ENCODE data around the gene USP28.

The USP28 gene

DNA sequence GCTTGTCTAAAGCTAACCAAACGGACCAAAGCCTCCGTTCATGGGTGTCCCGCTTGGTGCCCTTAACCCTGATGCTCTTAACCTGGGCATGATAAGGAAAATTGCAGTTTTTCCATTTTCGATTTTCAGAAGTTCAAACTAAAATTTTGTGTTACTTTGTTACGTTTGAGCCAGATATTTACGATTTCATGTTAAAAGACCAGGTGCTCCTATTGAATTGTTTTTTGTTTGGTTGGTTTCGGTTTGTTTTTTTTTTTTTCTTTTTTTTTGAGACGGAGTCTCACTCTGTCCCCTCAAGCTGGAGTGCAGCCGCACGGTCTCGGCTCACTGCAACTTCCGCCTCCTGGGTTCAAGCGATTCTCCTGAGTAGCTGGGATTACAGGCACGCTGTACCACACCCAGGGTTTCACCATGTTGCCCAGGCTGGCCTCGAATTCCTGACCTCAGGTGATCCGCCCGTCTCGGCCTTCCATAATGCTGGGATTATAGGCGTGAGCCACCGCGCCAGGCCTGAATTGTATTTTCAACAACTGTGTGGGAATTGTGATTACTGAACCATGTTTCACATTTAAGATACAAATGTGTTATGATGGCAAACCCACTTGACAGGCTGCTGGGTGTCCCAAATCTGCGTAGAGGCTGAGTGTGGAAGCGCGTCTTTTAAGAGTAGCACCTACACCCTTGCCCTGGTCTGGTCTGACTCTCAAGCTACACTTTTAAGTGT is 864 bp upstream of the USP28 start:
- DNase-seq, result no peak

GRCh38 chr11:113874581-113875233 is 665 bp downstream of the USP28 start:
- DNase-seq, result peak; percentile 33

DNA sequence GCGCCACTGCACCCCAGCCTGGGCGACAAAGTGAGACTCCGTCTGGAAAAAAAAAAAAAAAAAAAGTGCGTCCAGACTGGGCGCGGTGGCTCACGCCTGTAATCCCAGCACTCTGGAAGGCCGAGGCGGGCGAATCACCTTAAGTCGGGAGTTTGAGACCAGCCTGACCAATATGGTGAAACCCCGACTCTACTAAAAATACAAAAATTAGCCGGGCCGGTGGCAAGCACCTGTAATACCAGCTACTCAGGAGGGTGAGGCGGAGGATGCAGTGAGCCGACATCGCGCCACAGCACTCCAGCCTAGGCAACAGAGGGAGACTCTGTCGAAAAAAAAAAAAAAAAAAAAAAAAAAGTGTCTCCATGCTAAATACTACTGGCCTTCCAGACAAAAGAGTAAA is 1.3 kb downstream of the USP28 start:
- no peak for DNase-seq

GRCh38 chr11:113873236-113873626 is 2.1 kb downstream of the USP28 start:
- no peak for DNase-seq

GRCh38 chr11:113871336-113871735 is 4.0 kb downstream of the USP28 start:
- DNase-seq, result no peak

- DNase-seq, result no peak
These were observed 7.4 kb downstream of the USP28 start for GRCh38 chr11:113867843-113868503.

GRCh38 chr11:113865873-113866272 is 9.5 kb downstream of the USP28 start:
- no peak for DNase-seq

DNA sequence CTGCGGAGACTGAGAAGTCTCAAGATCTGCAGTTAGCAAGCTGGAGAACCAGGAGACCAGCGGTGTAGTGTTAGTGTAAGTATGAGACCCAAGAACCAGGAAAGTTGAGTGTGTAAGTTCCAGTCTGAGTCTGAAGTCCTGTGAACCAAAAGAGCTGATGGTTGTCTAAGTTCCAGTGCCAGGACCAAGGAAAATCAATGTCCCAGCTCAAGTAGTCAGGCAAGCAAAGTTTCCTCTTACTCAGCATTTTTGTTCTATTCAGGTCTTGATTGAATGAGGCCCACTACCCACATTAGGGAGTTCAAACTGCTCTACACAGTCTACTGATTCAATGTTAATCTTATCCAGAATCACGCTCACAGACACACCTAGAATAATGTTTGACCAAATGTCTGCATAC is 11.0 kb downstream of the USP28 start:
- no peak for DNase-seq

DNA sequence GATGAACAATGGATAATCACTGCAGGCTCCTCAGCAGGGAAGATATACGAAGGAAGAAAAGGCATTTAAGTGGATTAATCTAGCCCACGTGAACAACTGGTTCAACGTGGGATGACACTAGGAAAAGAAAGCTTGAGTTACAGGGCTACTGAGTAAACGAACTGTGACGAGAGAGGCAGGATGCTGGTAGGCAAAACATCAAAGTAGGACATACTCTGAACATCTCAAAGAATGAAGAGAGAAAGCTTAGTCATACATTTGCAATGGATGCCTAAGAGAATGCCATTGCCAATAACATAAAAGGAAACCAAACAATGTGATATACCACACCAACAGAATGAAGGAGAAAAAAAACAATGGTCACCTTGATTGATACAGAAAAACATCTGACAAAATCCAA is 12.9 kb downstream of the USP28 start:
- DNase-seq, result no peak

GRCh38 chr11:113859665-113860064 is 15.7 kb downstream of the USP28 start:
- DNase-seq, result no peak

DNA sequence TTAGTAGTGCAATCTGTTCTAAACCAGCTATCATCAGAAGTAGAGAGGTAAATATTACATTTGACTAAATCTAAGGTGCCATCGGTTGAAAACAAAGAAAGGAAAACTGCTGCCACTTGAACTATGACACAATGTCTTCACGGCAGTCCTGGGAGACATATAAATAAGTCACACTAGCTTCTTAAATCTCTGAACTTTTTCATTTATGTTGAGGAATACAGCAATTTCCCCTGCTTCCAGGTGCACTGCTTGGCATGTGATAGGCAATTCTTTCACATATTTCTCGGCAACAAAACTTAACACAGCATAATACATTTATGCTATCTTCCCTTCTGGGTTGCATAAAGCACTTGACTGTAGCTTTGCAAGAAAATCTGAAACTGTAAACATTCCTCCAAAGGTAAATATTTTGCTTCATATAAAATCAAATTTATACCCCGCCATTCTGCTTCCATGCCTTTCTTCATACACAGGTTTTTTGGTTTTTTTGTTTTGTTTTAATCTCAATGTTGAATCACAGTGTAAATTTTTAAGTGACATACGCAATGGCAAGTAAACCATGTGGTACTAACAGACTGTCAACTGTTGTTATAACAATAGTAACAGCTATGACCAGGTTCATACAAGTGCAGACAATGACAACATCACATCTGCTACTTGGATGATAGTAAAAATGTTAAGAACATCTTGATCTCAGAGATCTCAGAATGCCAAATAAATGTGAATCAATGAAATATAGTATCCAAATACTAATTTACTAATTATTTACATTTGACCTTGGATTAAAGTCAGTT is 18.2 kb downstream of the USP28 start:
- DNase-seq, result no peak

DNA sequence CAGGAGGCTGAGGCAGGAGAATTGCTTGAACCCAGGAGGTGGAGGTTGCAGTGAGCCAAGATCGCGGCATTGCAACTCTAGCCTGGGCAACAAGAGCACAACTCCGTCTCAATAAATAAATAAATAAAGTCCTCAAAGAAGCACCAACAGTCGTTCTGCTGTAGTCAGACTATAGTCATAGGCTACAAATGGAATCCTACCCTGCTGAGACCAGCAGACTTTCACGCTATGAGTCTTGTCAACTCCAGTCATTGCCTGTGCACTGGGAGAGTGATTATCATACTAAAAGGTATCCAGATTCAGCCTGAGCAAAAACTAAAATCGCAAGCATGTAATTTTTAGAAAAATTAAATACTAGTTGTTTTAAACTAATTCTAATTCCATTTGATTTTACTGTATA is 19.6 kb downstream of the USP28 start:
- no peak for DNase-seq

- no peak for DNase-seq
These were observed 25.2 kb downstream of the USP28 start for GRCh38 chr11:113850188-113850587.

DNA sequence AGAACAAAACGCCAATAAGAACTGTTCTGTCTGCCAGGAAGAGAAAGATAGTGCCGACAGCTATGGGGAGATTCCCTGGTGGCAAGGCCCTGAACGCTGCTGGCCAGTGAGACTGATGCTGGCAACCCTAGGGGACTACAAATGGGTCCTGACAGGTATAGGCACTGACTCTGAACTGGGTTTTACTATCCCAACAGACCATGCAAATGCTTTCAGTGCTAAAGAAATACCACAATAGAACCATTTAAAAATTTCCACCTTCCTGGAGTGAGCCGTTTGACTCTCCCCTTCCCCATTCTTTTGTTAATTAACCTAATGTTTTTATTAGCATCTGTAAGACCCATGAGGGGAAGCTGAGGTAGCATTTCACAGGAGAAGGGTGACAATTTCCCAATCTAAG is 25.7 kb downstream of the USP28 start:
- no peak for DNase-seq

GRCh38 chr11:113847580-113847979 is 27.8 kb downstream of the USP28 start:
- DNase-seq, result no peak

DNA sequence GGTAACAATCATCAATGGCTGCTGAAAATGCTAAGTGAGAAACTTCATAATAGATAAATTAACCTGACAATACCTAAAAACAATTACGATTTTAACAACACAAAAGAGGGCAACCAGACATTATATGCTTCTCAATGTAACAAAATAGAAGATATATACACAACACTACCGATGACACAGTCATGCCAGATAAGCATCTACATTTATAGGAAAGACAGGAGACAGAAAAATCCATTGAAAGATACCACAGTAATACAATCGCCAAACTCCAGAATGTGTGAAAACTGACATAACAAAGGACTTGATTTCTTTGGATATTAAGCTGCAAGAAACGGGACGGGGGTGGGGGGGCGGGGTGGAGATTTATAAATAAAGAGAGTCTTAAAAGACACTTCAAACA is 28.3 kb downstream of the USP28 start:
- no peak for DNase-seq

- no peak for DNase-seq
These were observed 33.7 kb downstream of the USP28 start for GRCh38 chr11:113841691-113842090.

DNA sequence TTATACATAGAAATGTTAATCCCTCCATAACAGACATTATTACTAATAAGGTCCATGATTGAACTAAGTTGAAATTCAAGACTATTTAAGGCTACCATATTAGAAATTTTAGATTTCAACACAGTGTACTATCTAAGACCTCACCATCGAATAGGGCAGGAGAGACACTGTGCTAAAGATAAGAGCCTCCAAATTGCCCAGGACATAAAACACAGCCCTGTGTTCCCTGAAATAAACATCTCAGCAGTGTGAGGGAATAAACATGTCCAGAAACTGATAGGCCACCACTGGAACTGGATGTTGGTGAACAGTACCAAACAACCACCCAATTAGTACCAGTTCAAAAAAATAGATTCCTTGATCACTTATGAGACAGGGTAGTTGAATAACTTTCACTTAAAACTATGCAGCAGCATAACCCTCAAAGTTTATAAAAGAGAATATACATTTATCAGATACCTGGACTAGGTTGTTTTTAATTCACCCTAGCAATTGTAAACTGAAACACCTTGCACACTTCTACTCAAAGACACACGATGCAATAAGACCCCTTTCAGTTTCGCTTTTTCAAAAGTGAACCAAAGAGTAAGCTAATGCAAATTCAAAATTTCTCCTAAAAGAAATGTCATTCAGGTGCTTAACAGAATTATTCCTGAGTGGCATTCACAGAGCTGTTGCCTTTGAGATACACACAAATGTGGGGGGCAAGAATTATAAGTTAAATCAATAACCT is 34.3 kb downstream of the USP28 start:
- no peak for DNase-seq

DNA sequence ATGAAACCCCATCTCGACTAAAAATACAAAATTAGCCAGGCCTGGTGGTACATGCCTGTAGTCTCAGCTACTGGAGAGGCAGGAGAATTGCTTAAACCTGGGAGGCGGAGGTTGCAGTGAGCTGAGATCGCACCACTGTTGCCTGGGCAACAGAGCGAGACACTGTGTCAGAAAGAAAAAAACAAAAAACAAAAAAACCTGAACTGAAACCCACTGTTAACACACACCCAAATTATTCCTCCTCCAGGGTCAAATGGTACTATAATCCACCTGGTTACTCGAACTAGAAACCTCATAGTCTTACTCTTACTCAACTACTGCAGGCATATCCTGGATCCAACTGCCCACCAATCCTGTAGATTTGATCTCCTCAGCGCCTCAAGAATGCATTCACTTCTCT is 35.5 kb downstream of the USP28 start:
- no peak for DNase-seq

- no peak for DNase-seq
These were observed 37.4 kb downstream of the USP28 start for GRCh38 chr11:113838005-113838404.

GRCh38 chr11:113835306-113835705 is 40.1 kb downstream of the USP28 start:
- DNase-seq, result no peak

DNA sequence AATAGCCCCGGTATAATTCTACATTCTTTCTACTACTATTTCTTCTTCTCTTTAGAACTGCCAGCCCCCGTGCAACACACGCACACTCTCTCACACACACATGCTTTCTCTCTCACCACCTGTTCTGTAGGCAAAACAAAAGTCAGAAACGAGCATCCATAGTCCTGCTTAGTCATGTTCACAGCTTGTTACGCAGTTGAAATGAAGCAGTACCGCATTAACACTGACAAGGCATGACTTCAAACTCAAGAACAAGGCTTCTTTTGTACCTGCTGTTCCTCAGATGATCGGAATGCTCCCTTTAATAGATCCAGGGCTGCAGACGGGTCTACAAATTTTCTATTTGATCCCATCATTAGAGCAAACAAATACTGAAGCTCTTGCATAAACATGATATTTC is 42.2 kb downstream of the USP28 start:
- DNase-seq, result no peak

DNA sequence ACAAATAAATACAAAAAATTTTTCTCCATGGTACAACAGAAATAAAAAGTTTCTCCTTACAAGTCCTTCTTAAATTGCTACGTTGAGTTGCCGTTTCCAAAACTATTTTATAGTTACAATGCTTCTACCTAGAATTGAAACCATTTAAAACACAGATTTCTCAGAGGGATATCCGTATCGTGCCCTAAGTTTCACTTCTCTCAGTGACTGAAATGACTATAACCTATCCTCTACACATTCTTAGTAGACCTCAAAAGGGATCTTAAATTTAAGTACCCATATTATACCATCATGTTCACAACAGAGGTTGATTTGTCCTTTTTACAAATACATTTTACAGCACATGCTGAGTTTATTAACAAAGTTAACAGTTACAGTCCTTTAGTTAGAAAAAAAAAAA is 44.1 kb downstream of the USP28 start:
- no peak for DNase-seq
